ENCODE results near the gene SIK2.
A peak's percentile ranks its signal among the peaks of the same experiment; 100 is the strongest.

Gene SIK2

GRCh38 chr11:111582881-111583280, 19.4 kb upstream of the SIK2 start:
- TF ChIP-seq RAD21 (IDR thresholded peaks at IDR 0.05; ENCODE audit: low read depth) (no peak), ZBTB7A (IDR thresholded peaks at IDR 0.05; ENCODE audit: low read depth) (no peak)
- TF ChIP-seq, protein P1, sequence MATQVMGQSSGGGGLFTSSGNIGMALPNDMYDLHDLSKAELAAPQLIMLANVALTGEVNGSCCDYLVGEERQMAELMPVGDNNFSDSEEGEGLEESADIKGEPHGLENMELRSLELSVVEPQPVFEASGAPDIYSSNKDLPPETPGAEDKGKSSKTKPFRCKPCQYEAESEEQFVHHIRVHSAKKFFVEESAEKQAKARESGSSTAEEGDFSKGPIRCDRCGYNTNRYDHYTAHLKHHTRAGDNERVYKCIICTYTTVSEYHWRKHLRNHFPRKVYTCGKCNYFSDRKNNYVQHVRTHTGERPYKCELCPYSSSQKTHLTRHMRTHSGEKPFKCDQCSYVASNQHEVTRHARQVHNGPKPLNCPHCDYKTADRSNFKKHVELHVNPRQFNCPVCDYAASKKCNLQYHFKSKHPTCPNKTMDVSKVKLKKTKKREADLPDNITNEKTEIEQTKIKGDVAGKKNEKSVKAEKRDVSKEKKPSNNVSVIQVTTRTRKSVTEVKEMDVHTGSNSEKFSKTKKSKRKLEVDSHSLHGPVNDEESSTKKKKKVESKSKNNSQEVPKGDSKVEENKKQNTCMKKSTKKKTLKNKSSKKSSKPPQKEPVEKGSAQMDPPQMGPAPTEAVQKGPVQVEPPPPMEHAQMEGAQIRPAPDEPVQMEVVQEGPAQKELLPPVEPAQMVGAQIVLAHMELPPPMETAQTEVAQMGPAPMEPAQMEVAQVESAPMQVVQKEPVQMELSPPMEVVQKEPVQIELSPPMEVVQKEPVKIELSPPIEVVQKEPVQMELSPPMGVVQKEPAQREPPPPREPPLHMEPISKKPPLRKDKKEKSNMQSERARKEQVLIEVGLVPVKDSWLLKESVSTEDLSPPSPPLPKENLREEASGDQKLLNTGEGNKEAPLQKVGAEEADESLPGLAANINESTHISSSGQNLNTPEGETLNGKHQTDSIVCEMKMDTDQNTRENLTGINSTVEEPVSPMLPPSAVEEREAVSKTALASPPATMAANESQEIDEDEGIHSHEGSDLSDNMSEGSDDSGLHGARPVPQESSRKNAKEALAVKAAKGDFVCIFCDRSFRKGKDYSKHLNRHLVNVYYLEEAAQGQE (IDR thresholded peaks at IDR 0.05; ENCODE audit: low read depth), result no peak

DNA sequence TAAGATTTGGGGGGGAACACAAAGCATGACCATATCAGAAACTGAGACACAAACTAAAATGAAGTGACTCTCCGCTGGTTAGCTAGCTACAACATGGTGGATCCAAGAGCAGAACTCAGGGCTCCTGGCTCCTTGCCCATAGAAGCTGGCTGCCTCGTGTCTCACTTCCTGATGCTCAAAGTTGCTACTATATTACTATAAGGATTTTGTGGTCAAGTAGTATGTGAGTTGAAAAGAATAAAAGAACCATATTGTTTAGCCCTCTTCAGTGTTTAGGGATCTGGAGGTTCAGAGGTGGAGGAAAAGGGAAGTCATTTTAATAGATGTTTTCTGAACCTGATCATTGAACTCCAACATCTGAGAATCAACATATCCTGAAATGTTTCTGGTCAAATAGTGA, 16.9 kb upstream of the SIK2 start:
- TF ChIP-seq FOXM1 (IDR thresholded peaks at IDR 0.05; ENCODE audit: borderline replicate concordance, low read depth) (no peak), YY1 (IDR thresholded peaks at IDR 0.05; ENCODE audit: low read depth) (no peak)

DNA sequence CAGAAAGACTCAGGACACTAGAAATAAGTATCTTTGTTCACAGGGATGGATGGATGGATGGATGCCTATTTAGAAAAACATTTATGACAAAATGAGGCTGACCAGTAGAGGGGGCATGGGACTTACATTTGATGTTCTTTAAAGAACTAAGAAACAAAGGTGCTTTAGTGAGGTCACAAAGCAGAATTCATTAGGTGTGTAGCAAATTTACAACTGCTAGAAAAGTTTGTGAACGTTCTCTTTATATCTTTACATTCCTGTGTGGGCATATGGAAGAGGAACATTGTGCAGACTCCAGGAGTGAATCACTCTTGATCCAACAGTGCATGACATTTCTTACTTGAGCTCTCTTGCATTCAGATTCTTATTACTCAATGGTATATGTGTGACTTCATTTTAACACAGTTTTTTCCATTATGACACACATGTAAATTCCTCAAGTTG, 15.8 kb upstream of the SIK2 start:
- no peak for TF ChIP-seq ZBTB7A (IDR thresholded peaks at IDR 0.05; ENCODE audit: low read depth)
- TF ChIP-seq EGR1 (IDR thresholded peaks at IDR 0.05), result no peak
- TF ChIP-seq, protein P1 (IDR thresholded peaks at IDR 0.05; ENCODE audit: low read depth), result no peak
- no peak for TF ChIP-seq EP300 (IDR thresholded peaks at IDR 0.05; ENCODE audit: borderline replicate concordance)
- TF ChIP-seq RAD21 (IDR thresholded peaks at IDR 0.05; ENCODE audit: low read depth), result peak; percentile 82
- TF ChIP-seq MAX (IDR thresholded peaks at IDR 0.05), result no peak

DNA sequence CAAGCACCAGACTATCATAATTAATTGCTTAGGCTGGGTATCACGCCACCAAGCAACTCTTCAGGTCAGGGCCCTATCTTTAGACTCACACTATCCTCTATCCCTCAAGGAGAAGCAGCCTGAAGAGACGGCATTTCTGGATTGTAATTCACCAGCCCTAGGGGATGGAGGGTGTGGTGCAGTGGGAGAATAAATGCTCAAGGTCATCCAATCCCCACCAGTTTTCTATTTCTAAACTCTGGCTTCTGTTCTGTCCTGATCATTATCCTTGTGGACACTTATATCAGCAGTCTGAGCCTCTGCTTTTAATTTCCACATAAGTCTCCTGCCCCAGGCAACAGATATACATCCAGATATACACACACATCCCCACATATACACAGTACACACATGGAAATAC, 13.1 kb upstream of the SIK2 start:
- TF ChIP-seq YY1 (IDR thresholded peaks at IDR 0.05; ENCODE audit: low read depth), result no peak
- no peak for TF ChIP-seq RAD21 (IDR thresholded peaks at IDR 0.05; ENCODE audit: low read depth)
- no peak for TF ChIP-seq MAX (IDR thresholded peaks at IDR 0.05)
- TF ChIP-seq, protein P1 (IDR thresholded peaks at IDR 0.05; ENCODE audit: low read depth), result no peak
- TF ChIP-seq CEBPB (IDR thresholded peaks at IDR 0.05), result no peak
- no peak for TF ChIP-seq CREB1 (IDR thresholded peaks at IDR 0.05; ENCODE audit: low read depth)
- TF ChIP-seq TEAD4 (IDR thresholded peaks at IDR 0.05), result no peak
- TF ChIP-seq EGR1 (IDR thresholded peaks at IDR 0.05), result no peak
- TF ChIP-seq EP300 (IDR thresholded peaks at IDR 0.05; ENCODE audit: borderline replicate concordance), result no peak
- TF ChIP-seq ZBTB7A (IDR thresholded peaks at IDR 0.05; ENCODE audit: low read depth), result no peak
- no peak for TF ChIP-seq TAF1 (IDR thresholded peaks at IDR 0.05; ENCODE audit: low read depth)
- TF ChIP-seq FOXM1 (IDR thresholded peaks at IDR 0.05; ENCODE audit: borderline replicate concordance, low read depth), result no peak
- no peak for TF ChIP-seq NFIC (IDR thresholded peaks at IDR 0.05)
- no peak for TF ChIP-seq TCF12 (IDR thresholded peaks at IDR 0.05; ENCODE audit: low read depth)
- TF ChIP-seq USF1 (IDR thresholded peaks at IDR 0.05), result no peak

DNA sequence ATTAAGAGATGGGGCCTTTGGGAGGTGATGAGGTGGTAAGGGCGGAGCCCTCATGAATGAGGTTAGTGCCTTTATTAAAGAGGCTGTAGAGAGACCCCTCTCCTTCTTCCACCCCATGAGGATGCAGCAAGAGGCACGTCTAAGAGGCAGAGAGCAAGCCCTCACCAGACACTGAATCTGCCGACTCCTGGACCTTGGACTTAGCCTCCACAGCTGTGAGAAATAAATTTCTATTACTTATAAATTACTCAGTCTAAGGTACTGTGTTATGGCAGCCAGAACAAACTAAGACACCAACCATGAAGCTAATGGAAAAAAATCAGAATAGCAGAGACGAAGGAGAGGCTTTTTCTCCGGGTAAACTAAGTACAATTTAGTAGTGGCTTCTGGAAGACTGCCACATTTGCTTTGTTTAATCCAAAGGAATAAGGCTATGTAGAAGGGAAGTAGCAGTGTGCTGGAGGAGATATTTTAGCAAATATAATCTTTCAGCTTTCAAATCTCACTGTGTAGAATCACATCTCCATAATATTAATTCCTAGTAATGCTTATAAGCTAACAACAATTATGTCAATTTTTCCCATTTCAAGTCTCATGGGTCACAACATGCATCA, 12.3 kb upstream of the SIK2 start:
- no peak for TF ChIP-seq CEBPB (IDR thresholded peaks at IDR 0.05)
- TF ChIP-seq MAX (IDR thresholded peaks at IDR 0.05), result no peak
- no peak for TF ChIP-seq EGR1 (IDR thresholded peaks at IDR 0.05)
- TF ChIP-seq RAD21 (IDR thresholded peaks at IDR 0.05; ENCODE audit: low read depth), result no peak
- TF ChIP-seq CREB1 (IDR thresholded peaks at IDR 0.05; ENCODE audit: low read depth), result no peak
- no peak for TF ChIP-seq TEAD4 (IDR thresholded peaks at IDR 0.05)
- TF ChIP-seq TAF1 (IDR thresholded peaks at IDR 0.05; ENCODE audit: low read depth), result no peak
- no peak for TF ChIP-seq ZBTB7A (IDR thresholded peaks at IDR 0.05; ENCODE audit: low read depth)
- TF ChIP-seq EP300 (IDR thresholded peaks at IDR 0.05; ENCODE audit: borderline replicate concordance), result no peak
- TF ChIP-seq USF1 (IDR thresholded peaks at IDR 0.05), result no peak
- no peak for TF ChIP-seq NFIC (IDR thresholded peaks at IDR 0.05)

Measured in Ishikawa (cell line).